GM12878 (cell line): Measurements from ENCODE around the gene TGM2. TPM values are rescaled to one million over a fixed set of nuclear protein-coding genes. Genes with fewer than 3 reads are reported as not detected.

ENCODE experiments used
- ATAC-seq: fragments of 200-7000 bp; cut with Tn5 transposase; 3 replicates; pipeline ENCODE4 v1.9.1; 2020; ENCODE audit warnings: mild to moderate bottlenecking, moderate library complexity
- BruUV-seq: library from RNA; stranded (reverse); fragments of 400-500 nt; replicated peaks from 2 replicates; lab custom pipeline; 2021; lab: Mats Ljungman, UMichigan
- CTCF ChIA-PET: fragments of 300-600 bp; sonication (Branson Sonifier 250); formaldehyde crosslinking; extraction: SDS; loops from one replicate; lab custom pipeline; 2021; ENCODE audit warnings: inconsistent platforms; lab: Yijun Ruan, JAX
- POLR2A ChIA-PET: fragments of 350-600 bp; formaldehyde crosslinking; extraction: SDS; loops from one replicate; lab custom pipeline; 2021; ENCODE audit warnings: inconsistent platforms; lab: Charles Lee
- RAD21 ChIA-PET: fragments of 300-600 bp; sonication (Branson Sonifier 250); formaldehyde crosslinking; loops from one replicate; lab custom pipeline; 2023; ENCODE audit warnings: antibody characterized with exemption; ENCODE audit not compliant: unreplicated experiment; lab: Charles Lee
- SMC1A ChIA-PET: fragments of 300-600 bp; sonication (Branson Sonifier 250); formaldehyde crosslinking; loops from one replicate; lab custom pipeline; 2023; ENCODE audit not compliant: unreplicated experiment, uncharacterized antibody; lab: Charles Lee
- DNase-seq: peaks from one replicate; pipeline ENCODE4 v3.0.0-alpha.2; 2011; ENCODE audit warnings: low read depth, low spot score
- FAIRE-seq: peaks from 3 replicates; lab custom pipeline; 2011; peaks lifted over from hg19 to GRCh38; lab: Jason Lieb, UNC
- H2AFZ ChIP-seq: 2 replicates; pipeline ENCODE4 v1.6.0; 2011; ENCODE audit warnings: low read depth, low read length, control low read depth; ENCODE audit not compliant: control insufficient read depth
- H3K27ac ChIP-seq: 2 replicates; pipeline ENCODE4 v1.5.1; 2011; ENCODE audit warnings: control low read depth; ENCODE audit not compliant: control insufficient read depth, insufficient read depth
- H3K27me3 ChIP-seq, 2 experiments: replicated peaks in 1 of 2; 2 replicates each; pipeline versions ENCODE4 v1.6.0 to v1.6.1; 2011; ENCODE audit warnings: low read length in 1 of 2; ENCODE audit not compliant: control insufficient read depth in 2 of 2, insufficient read depth in 2 of 2
- H3K36me3 ChIP-seq, 2 experiments: 2 replicates each; pipeline ENCODE4 v1.5.1; 2011; ENCODE audit warnings: low read length in 1 of 2; ENCODE audit not compliant: control insufficient read depth in 2 of 2, insufficient read depth in 2 of 2
- H3K4me1 ChIP-seq: 2 replicates; pipeline ENCODE4 v1.6.1; 2011; ENCODE audit warnings: mild to moderate bottlenecking, low read length, moderate library complexity, mixed read lengths; ENCODE audit not compliant: control insufficient read depth, insufficient read depth
- H3K4me2 ChIP-seq: 2 replicates; pipeline ENCODE4 v1.6.0; 2011; ENCODE audit warnings: control low read depth; ENCODE audit not compliant: control insufficient read depth, insufficient read depth
- H3K4me3 ChIP-seq: fragments of 200-600 bp; sonication (generic); 2 replicates; pipeline ENCODE4 v1.5.1; 2016
- H3K79me2 ChIP-seq: 2 replicates; pipeline ENCODE4 v1.6.0; 2011; ENCODE audit warnings: low read length; ENCODE audit not compliant: control insufficient read depth, insufficient read depth
- H3K9ac ChIP-seq: 2 replicates; pipeline ENCODE4 v1.8.0; 2011; ENCODE audit warnings: low read length, control low read depth, mixed read lengths; ENCODE audit not compliant: control insufficient read depth, insufficient read depth
- H3K9me3 ChIP-seq: replicated peaks from 3 replicates; pipeline ENCODE4 v1.5.1; 2011; ENCODE audit warnings: mild to moderate bottlenecking, low read length; ENCODE audit not compliant: control insufficient read depth, insufficient read depth
- H4K20me1 ChIP-seq: 2 replicates; pipeline ENCODE4 v1.6.0; 2011; ENCODE audit not compliant: control insufficient read depth, insufficient read depth
- ATF7 ChIP-seq: fragments of 450-650 bp; IDR thresholded peaks from 2 replicates; pipeline ENCODE4 v1.6.1; 2016; ENCODE audit warnings: low read depth, mild to moderate bottlenecking
- CHD1 ChIP-seq: IDR thresholded peaks from 2 replicates; pipeline ENCODE4 v1.6.1; 2012; ENCODE audit warnings: low read depth, low read length, improper control_type of control experiment
- EED ChIP-seq: sonication (generic); IDR thresholded peaks from 2 replicates; pipeline ENCODE4 v1.6.1; 2016; ENCODE audit warnings: antibody characterized with exemption, low read depth
- ETV6 ChIP-seq, 2 experiments: fragments of 450-650 bp in 1 of 2; IDR thresholded peaks in 1 of 2; conservative IDR thresholded peaks in 1 of 2; 2 replicates each; pipeline ENCODE4 v1.6.1; 2014; ENCODE audit warnings: antibody characterized with exemption in 1 of 2, borderline replicate concordance in 1 of 2, low read depth in 1 of 2, mild to moderate bottlenecking in 1 of 2, moderate library complexity in 1 of 2
- HSF1 ChIP-seq: fragments of 150-350 bp; IDR thresholded peaks from 2 replicates; pipeline ENCODE4 v1.6.1; 2014; ENCODE audit warnings: mild to moderate bottlenecking, low read depth, low read length
- MAX ChIP-seq: IDR thresholded peaks from 2 replicates; pipeline ENCODE4 v1.6.1; 2012; ENCODE audit warnings: low read depth, low read length, improper control_type of control experiment
- MEF2B ChIP-seq: fragments of 450-650 bp; IDR thresholded peaks from 2 replicates; pipeline ENCODE4 v1.6.1; 2018; ENCODE audit warnings: mild to moderate bottlenecking, moderate library complexity; ENCODE audit not compliant: partially characterized antibody, poor library complexity, severe bottlenecking
- NBN ChIP-seq: fragments of 450-650 bp; IDR thresholded peaks from 2 replicates; pipeline ENCODE4 v1.6.1; 2016
- NFIC ChIP-seq: IDR thresholded peaks from 2 replicates; pipeline ENCODE4 v1.6.1; 2012; ENCODE audit warnings: low read depth, mild to moderate bottlenecking, inconsistent platforms, low read length, moderate library complexity
- PAX5 ChIP-seq: IDR thresholded peaks from 2 replicates; pipeline ENCODE4 v1.6.1; 2011; ENCODE audit warnings: low read depth, low read length, borderline replicate concordance
- PKNOX1 ChIP-seq: fragments of 450-650 bp; IDR thresholded peaks from 2 replicates; pipeline ENCODE4 v1.6.1; 2016; ENCODE audit warnings: mild to moderate bottlenecking
- POLR2A ChIP-seq: IDR thresholded peaks from 2 replicates; pipeline ENCODE4 v1.6.1; 2011; ENCODE audit warnings: low read depth, mild to moderate bottlenecking, low read length
- REST ChIP-seq: IDR thresholded peaks from 2 replicates; pipeline ENCODE4 v1.6.1; 2012; ENCODE audit warnings: mild to moderate bottlenecking, low read depth, low read length
- RUNX3 ChIP-seq: IDR thresholded peaks from 2 replicates; pipeline ENCODE4 v1.6.1; 2012; ENCODE audit warnings: low read length, inconsistent platforms
- SPI1 ChIP-seq: IDR thresholded peaks from 2 replicates; pipeline ENCODE4 v1.6.1; 2011; ENCODE audit warnings: low read depth, mild to moderate bottlenecking, low read length, moderate library complexity, borderline replicate concordance; ENCODE audit not compliant: insufficient read depth
- TARDBP ChIP-seq: IDR thresholded peaks from 2 replicates; pipeline ENCODE4 v1.6.1; 2016; ENCODE audit warnings: borderline replicate concordance
- YBX1 ChIP-seq: fragments of 450-650 bp; IDR thresholded peaks from 2 replicates; pipeline ENCODE4 v1.6.1; 2016; ENCODE audit warnings: antibody characterized with exemption
- ZNF217 ChIP-seq: fragments of 450-650 bp; IDR thresholded peaks from 2 replicates; pipeline ENCODE4 v1.6.1; 2017; ENCODE audit warnings: antibody characterized with exemption, mild to moderate bottlenecking
- ZZZ3 ChIP-seq: IDR thresholded peaks from 2 replicates; pipeline ENCODE4 v1.6.1; 2011; ENCODE audit warnings: low read depth; ENCODE audit not compliant: control insufficient read depth, insufficient read length
- WGBS: methylation state at CpG from one replicate; pipeline ENCODE4 v1.1.6; 2016; ENCODE audit warnings: low lambda C conversion rate; ENCODE audit not compliant: insufficient replicate concordance, insufficient coverage; ENCODE audit errors: missing lambda C conversion rate; 5-methylcytosine and 5-hydroxymethylcytosine counted together
- in situ Hi-C: fragments of 300-500 bp; cut with MboI; formaldehyde crosslinking; loops from 9 replicates; pipeline ENCODE4 v1.14.3; 2018; ENCODE audit warnings: mixed read lengths
- intact Hi-C: fragments of 100-400 bp; cut with micrococcal nuclease; formaldehyde crosslinking; loops from one replicate; pipeline ENCODE4 v1.14.2; 2022; ENCODE audit not compliant: unreplicated experiment
- polyA plus RNA-seq, 11 experiments: library from polyadenylated mRNA; depleted of rRNA in 4 of 11; unstranded in 6 of 11; stranded (reverse) in 5 of 11; fragments of >200 nt; fragmentation: Nextera tagmentation in 4 of 11; fragmentation: Illumina TruSeq in 1 of 11; extraction: Ambion mirVana in 4 of 11; extraction: Trizol in 1 of 11; gene quantifications; 1 replicate in 1 of 11; 2 replicates in 10 of 11; pipeline versions ENCODE4 v1.2.1 to v1.2.3, GENCODE V29; 2011 to 2016; ENCODE audit warnings: inconsistent platforms in 2 of 11, missing spikeins in 2 of 11, low read depth in 1 of 11
- total RNA-seq, 4 experiments: library from RNA; depleted of rRNA in 3 of 4; stranded (reverse); fragments of >200 nt in 3 of 4; fragmentation: Illumina TruSeq in 1 of 4; extraction: Trizol in 1 of 4; gene quantifications; 2 replicates each; pipeline versions ENCODE4 v1.2.1 to v1.2.3, GENCODE V29; 2013 to 2021

Gene TGM2
- total and polyA plus RNA-seq, 10 of the 15 experiments (the other 5 are each of a cell fraction or from before 2014, with no cell fraction given) = 0.11 to 1.9 (median 0.51) TPM

- Histone ChIP-seq H3K9me3 (no peaks in the 10 kb centered on the region), H3K4me1 (no peaks in the 10 kb centered on the region; the same call in 1 of the 2 replicates), H3K79me2 (no peaks in the 10 kb centered on the region), H2AFZ (no peak overlapping the region), H3K27ac (no peak overlapping the region), H4K20me1 (no peaks in the 10 kb centered on the region), H3K27me3 (no peaks in the 10 kb centered on the region; a peak in 1 of 4 replicates), H3K9ac (no peak overlapping the region), H3K4me3 (no peak overlapping the region), H3K36me3 (no peaks in the 10 kb centered on the region), H3K4me2 (no peak overlapping the region)
- in situ Hi-C loops (no loop called here), intact Hi-C loops (no loop called here)
- BruUV-seq = no TSS peak
- ATAC-seq (no peak), DNase-seq (no peak), FAIRE-seq (no peak)
- WGBS = 72% methylated on average over 1 of the region's 1 CpG
- POLR2A ChIA-PET = no interaction called here
- SMC1A ChIA-PET = interaction anchor here (1.5 to 1.6 kb wide), 3 partner anchors 22 to 134 kb away, joined by 4 to 11 read pairs (median 4); no protein-coding TSS in a partner anchor
- CTCF ChIA-PET = interaction anchor here (0.6 to 2.9 kb wide), 2 partner anchors 23 to 33 kb away, joined by 3 to 18 read pairs; no protein-coding TSS in a partner anchor
- RAD21 ChIA-PET = interaction anchor here (1.3 to 1.8 kb wide), 2 partner anchors 19 to 24 kb away, joined by 3 to 6 read pairs; no protein-coding TSS in a partner anchor
- no peak for TF ChIP-seq REST
- no peak for TF ChIP-seq NFIC
- TF ChIP-seq POLR2A = no peak
- TF ChIP-seq ATF7 = no peak
- TF ChIP-seq NBN = no peak
- TF ChIP-seq YBX1 = no peak
- no peak for TF ChIP-seq ETV6 (conservative IDR thresholded peaks at IDR 0.05 in 1 of 2, IDR thresholded peaks at IDR 0.05 in 1 of 2; ENCODE audit: borderline replicate concordance in 1 of 2, low read depth in 1 of 2)
- no peak for TF ChIP-seq TARDBP
- no peak for TF ChIP-seq ZZZ3
- no peak for TF ChIP-seq ZNF217
- TF ChIP-seq PAX5 = no peak
- no peak for TF ChIP-seq RUNX3
- TF ChIP-seq EED = no peak
- TF ChIP-seq PKNOX1 = no peak
- no peak for TF ChIP-seq HSF1
- TF ChIP-seq CHD1 = no peak
- TF ChIP-seq MEF2B = no peak
- TF ChIP-seq SPI1 = no peak
- TF ChIP-seq MAX = no peak
Measured at GRCh38 chr20:38197619-38198018, 32.5 kb upstream of the TGM2 start.
